Fibroblast of villous mesenchyme (primary cell): ENCODE data around the gene DPEP2NB. TPM values are rescaled to one million over a fixed set of nuclear protein-coding genes. Genes with fewer than 3 reads are reported as not detected.
A peak's percentile ranks its signal among the peaks of the same experiment; 100 is the strongest.

ENCODE experiments used
- DNase-seq: peaks from one replicate; pipeline ENCODE4 v3.0.0-alpha.2; 2010; ENCODE audit warnings: low read depth
- H3K4me3 ChIP-seq: 2 replicates; pipeline ENCODE4 v1.5.1; 2011; ENCODE audit warnings: low read depth, mild to moderate bottlenecking, low read length
- CTCF ChIP-seq: IDR thresholded peaks from 2 replicates; pipeline ENCODE4 v1.5.1; 2012; ENCODE audit warnings: low read depth, mild to moderate bottlenecking, low read length; ENCODE audit not compliant: insufficient read depth
- small RNA-seq: library from RNA; depleted of rRNA; stranded (forward); fragments of <200 nt; gene quantifications from one replicate; pipeline ENCODE3, GENCODE V24; 2012
- total RNA-seq: library from RNA; depleted of rRNA; stranded (reverse); fragments of >200 nt; gene quantifications from 2 replicates; pipeline ENCODE4 v1.2.3, GENCODE V29; 2012

DPEP2NB gene
- total RNA-seq, 1 donor = under 0.01 TPM

GRCh38 chr16:67967183-67967957 is 48.3 kb downstream of the DPEP2NB start:
- H3K4me3 ChIP-seq = peak overlapping the region; percentile 96
- TF ChIP-seq CTCF = no peak
- peak; percentile 25 for DNase-seq

- TF ChIP-seq CTCF = no peak
- peak overlapping the region; percentile 96 for H3K4me3 ChIP-seq
- DNase-seq = peak; percentile 61
Observed at GRCh38 chr16:67966549-67967182, 49.0 kb downstream of the DPEP2NB start.

GRCh38 chr16:67965668-67966548 is 49.8 kb downstream of the DPEP2NB start:
- TF ChIP-seq CTCF = no peak
- no peak for DNase-seq
- H3K4me3 ChIP-seq = peak overlapping the region; percentile 96

- TF ChIP-seq CTCF = no peak
- no peak overlapping the region for H3K4me3 ChIP-seq
Observed at GRCh38 chr16:67964477-67965131, 51.1 kb downstream of the DPEP2NB start.

GRCh38 chr16:67963662-67964321 is 51.9 kb downstream of the DPEP2NB start:
- no peak for DNase-seq
- H3K4me3 ChIP-seq = no peak overlapping the region
- TF ChIP-seq CTCF = no peak

More at GRCh38 chr16:67964477-67965131, 51.1 kb downstream of the DPEP2NB start:
- no peak for DNase-seq

Small RNA genes lying within 50 kb of the gene (small RNA-seq; reads per million reads assigned to genes)
- gene RNU6-359P = not detected

Other genes starting within 250 kb of the DPEP2NB start
- 6.1 and 8.6 TPM in 2 replicates for gene RANBP10, start 209.4 kb downstream of the DPEP2NB start, total RNA-seq
- 0.32 and 1.3 TPM in 2 replicates for gene TSNAXIP1, start 209.0 kb downstream of the DPEP2NB start, total RNA-seq
- gene THAP11, start 173.6 kb downstream of the DPEP2NB start, total RNA-seq = 24.8 and 28.9 TPM in 2 replicates
- 255 and 342 TPM in 2 replicates for gene NUTF2, start 169.0 kb downstream of the DPEP2NB start, total RNA-seq
- gene CENPT, start 168.2 kb downstream of the DPEP2NB start, total RNA-seq = 31.6 and 39.7 TPM in 2 replicates
- 60.6 and 85.1 TPM in 2 replicates for gene EDC4, start 142.9 kb downstream of the DPEP2NB start, total RNA-seq
- gene NRN1L, start 131.0 kb downstream of the DPEP2NB start, total RNA-seq = not detected in 2 replicates
- gene PSKH1, start 122.7 kb downstream of the DPEP2NB start, total RNA-seq = 13.0 and 13.2 TPM in 2 replicates
- gene CTRL, start 84.0 kb downstream of the DPEP2NB start, total RNA-seq = 1.3 TPM in 1 of 2 replicates, not detected in the other
- gene PSMB10, start 79.1 kb downstream of the DPEP2NB start, total RNA-seq = 54.0 and 72.8 TPM in 2 replicates
- 8.6 and 9.3 TPM in 2 replicates for gene LCAT, start 71.8 kb downstream of the DPEP2NB start, total RNA-seq
- 90.5 and 104 TPM in 2 replicates for gene SLC12A4, start 47.3 kb downstream of the DPEP2NB start, total RNA-seq
- not detected in 2 replicates for gene DPEP3, start 35.4 kb downstream of the DPEP2NB start, total RNA-seq
- under 0.01 TPM in 1 of 2 replicates, not detected in the other for gene DPEP2, start 16.4 kb downstream of the DPEP2NB start, total RNA-seq
- 12.1 and 13.2 TPM in 2 replicates for gene DDX28, start 7.3 kb upstream of the DPEP2NB start, total RNA-seq
- gene DUS2, start 7.4 kb upstream of the DPEP2NB start, total RNA-seq = 14.5 and 19.4 TPM in 2 replicates
- gene NFATC3, start 69.5 kb upstream of the DPEP2NB start, total RNA-seq = 22.5 and 32.8 TPM in 2 replicates
- gene ESRP2, start 220.2 kb upstream of the DPEP2NB start, total RNA-seq = under 0.01 and 0.86 TPM in 2 replicates
- gene PLA2G15, start 229.5 kb upstream of the DPEP2NB start, total RNA-seq = 17.4 and 19.9 TPM in 2 replicates
- gene SLC7A6, start 248.6 kb upstream of the DPEP2NB start, total RNA-seq = 24.8 and 49.7 TPM in 2 replicates